Adrenal gland (tissue), 5 donors: ENCODE results near the gene RTF1.

Experiments
- POLR2A ChIP-seq, 2 donors: fragments of 450-650 bp; IDR thresholded peaks; one replicate each; pipeline ENCODE4 v1.6.1; 2017; ENCODE audit warnings: antibody characterized with exemption in 2 of 2, mild to moderate bottlenecking in 2 of 2, moderate library complexity in 1 of 2
- TF ChIP-seq, protein P1 (sequence below), 6 experiments: fragments of 450-650 bp in 4 of 6; fragments of 200-600 bp in 2 of 6; sonication (generic) in 1 of 6; IDR thresholded peaks; 1 replicate in 5 of 6; 2 replicates in 1 of 6; pipeline versions ENCODE4 v1.5.1 to v1.8.0; 2016 to 2021; ENCODE audit warnings: antibody characterized with exemption in 6 of 6, mild to moderate bottlenecking in 2 of 6, moderate library complexity in 1 of 6
- donor health status: DM: no; HTN: no; CAD: no.

GRCh38 chr15:41466711-41467110 lies 49.8 kb downstream of the RTF1 start:
- TF ChIP-seq, protein P1, sequence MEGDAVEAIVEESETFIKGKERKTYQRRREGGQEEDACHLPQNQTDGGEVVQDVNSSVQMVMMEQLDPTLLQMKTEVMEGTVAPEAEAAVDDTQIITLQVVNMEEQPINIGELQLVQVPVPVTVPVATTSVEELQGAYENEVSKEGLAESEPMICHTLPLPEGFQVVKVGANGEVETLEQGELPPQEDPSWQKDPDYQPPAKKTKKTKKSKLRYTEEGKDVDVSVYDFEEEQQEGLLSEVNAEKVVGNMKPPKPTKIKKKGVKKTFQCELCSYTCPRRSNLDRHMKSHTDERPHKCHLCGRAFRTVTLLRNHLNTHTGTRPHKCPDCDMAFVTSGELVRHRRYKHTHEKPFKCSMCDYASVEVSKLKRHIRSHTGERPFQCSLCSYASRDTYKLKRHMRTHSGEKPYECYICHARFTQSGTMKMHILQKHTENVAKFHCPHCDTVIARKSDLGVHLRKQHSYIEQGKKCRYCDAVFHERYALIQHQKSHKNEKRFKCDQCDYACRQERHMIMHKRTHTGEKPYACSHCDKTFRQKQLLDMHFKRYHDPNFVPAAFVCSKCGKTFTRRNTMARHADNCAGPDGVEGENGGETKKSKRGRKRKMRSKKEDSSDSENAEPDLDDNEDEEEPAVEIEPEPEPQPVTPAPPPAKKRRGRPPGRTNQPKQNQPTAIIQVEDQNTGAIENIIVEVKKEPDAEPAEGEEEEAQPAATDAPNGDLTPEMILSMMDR (IDR thresholded peaks at IDR 0.05): no peak
- no peak for TF ChIP-seq POLR2A (IDR thresholded peaks at IDR 0.05)
